ENCODE data around the gene TREX2. TPM values are rescaled to one million over a fixed set of nuclear protein-coding genes. Genes with fewer than 3 reads are reported as not detected.

Gene TREX2
- total and polyA plus RNA-seq, 10 of the 15 experiments (the other 5 are each of a cell fraction or from before 2014, with no cell fraction given) = 0.09 to 0.97 (median 0.60) TPM; not detected in 3

- Histone ChIP-seq H3K27me3 (replicated peaks in 1 of 2; ENCODE audit: control insufficient read depth in 2 of 2, insufficient read depth in 2 of 2, low read length in 1 of 2) (no peaks in the 10 kb centered on the region), H4K20me1 (ENCODE audit: control insufficient read depth, insufficient read depth) (no peaks in the 10 kb centered on the region), H3K9me3 (replicated peaks; ENCODE audit: control insufficient read depth, insufficient read depth, low read length) (no peaks in the 10 kb centered on the region), H2AFZ (ENCODE audit: control insufficient read depth, low read depth, low read length) (no peak overlapping the region), H3K4me2 (ENCODE audit: control insufficient read depth, insufficient read depth) (no peak overlapping the region), H3K4me3 (no peak overlapping the region), H3K27ac (ENCODE audit: control insufficient read depth, insufficient read depth) (no peak overlapping the region), H3K36me3 (ENCODE audit: control insufficient read depth in 2 of 2, insufficient read depth in 2 of 2, low read length in 1 of 2) (peaks cover 0 to 2% of the 10 kb centered on the region in 2 experiments; a peak in 2 of 4 replicates), H3K9ac (ENCODE audit: control insufficient read depth, insufficient read depth, low read length) (no peak overlapping the region), H3K4me1 (ENCODE audit: control insufficient read depth, insufficient read depth, low read length) (no peaks in the 10 kb centered on the region), H3K79me2 (ENCODE audit: control insufficient read depth, insufficient read depth, low read length) (no peaks in the 10 kb centered on the region)
- DNase-seq (ENCODE audit: low read depth, low spot score) (no peak), FAIRE-seq (no peak), ATAC-seq (no peak)
- WGBS (ENCODE audit: insufficient coverage, insufficient replicate concordance, low lambda C conversion rate, missing lambda C conversion rate) = 81% methylated on average over 16 of the region's 16 CpGs
- TF ChIP-seq, protein P1, sequence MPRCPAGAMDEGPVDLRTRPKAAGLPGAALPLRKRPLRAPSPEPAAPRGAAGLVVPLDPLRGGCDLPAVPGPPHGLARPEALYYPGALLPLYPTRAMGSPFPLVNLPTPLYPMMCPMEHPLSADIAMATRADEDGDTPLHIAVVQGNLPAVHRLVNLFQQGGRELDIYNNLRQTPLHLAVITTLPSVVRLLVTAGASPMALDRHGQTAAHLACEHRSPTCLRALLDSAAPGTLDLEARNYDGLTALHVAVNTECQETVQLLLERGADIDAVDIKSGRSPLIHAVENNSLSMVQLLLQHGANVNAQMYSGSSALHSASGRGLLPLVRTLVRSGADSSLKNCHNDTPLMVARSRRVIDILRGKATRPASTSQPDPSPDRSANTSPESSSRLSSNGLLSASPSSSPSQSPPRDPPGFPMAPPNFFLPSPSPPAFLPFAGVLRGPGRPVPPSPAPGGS (IDR thresholded peaks at IDR 0.05; ENCODE audit: borderline replicate concordance, insufficient read depth, low read depth, low read length, poor library complexity, severe bottlenecking) = peak; percentile 24
- TF ChIP-seq, protein P2, sequence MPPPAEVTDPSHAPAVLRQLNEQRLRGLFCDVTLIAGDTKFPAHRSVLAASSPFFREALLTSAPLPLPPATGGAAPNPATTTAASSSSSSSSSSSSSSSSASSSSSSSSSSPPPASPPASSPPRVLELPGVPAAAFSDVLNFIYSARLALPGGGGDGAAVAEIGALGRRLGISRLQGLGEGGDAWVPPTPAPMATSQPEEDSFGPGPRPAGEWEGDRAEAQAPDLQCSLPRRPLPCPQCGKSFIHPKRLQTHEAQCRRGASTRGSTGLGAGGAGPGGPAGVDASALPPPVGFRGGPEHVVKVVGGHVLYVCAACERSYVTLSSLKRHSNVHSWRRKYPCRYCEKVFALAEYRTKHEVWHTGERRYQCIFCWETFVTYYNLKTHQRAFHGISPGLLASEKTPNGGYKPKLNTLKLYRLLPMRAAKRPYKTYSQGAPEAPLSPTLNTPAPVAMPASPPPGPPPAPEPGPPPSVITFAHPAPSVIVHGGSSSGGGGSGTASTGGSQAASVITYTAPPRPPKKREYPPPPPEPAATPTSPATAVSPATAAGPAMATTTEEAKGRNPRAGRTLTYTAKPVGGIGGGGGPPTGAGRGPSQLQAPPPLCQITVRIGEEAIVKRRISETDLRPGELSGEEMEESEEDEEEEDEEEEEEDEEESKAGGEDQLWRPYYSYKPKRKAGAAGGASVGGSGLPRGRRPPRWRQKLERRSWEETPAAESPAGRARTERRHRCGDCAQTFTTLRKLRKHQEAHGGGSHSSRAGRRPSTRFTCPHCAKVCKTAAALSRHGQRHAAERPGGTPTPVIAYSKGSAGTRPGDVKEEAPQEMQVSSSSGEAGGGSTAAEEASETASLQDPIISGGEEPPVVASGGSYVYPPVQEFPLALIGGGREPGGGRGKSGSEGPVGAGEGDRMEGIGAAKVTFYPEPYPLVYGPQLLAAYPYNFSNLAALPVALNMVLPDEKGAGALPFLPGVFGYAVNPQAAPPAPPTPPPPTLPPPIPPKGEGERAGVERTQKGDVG (CRISPR knock-in tag; IDR thresholded peaks at IDR 0.05) = no peak
- RAD21 ChIA-PET (ENCODE audit: unreplicated experiment) = no interaction called here
- POLR2A ChIA-PET = no interaction called here
- no TSS peak for BruUV-seq (replicated peaks)
- in situ Hi-C loops (cut with MboI) (no loop called here), intact Hi-C loops (cut with micrococcal nuclease; ENCODE audit: unreplicated experiment) (no loop called here)
- SMC1A ChIA-PET (ENCODE audit: uncharacterized antibody, unreplicated experiment) = no interaction called here
- CTCF ChIA-PET = no interaction called here
Observed at GRCh38 chrX:153455571-153455970, 9.7 kb upstream of the TREX2 start.
